GM21423 (cell line): ENCODE measurements around the gene TRNP1.
"Not testable (repeated sequence)": the region's sequence is repeated elsewhere in the genome, so short reads cannot be mapped to it uniquely, and the experiment has no call there.

ENCODE experiments used
- ATAC-seq: cut with Tn5 transposase; IDR thresholded peaks from one replicate; pipeline ENCODE4 v1.9.1; 2021; ENCODE audit warnings: mild to moderate bottlenecking, moderate library complexity; ENCODE audit not compliant: unreplicated experiment

TRNP1 gene

GRCh38 chr1:26993237-26994019 is at the start of gene TRNP1:
TRNP1 (plus strand) TSS chr1:26993692; CDS start chr1:26993787, 95 bp downstream.
- no peak for ATAC-seq

- no peak for ATAC-seq
These were observed 48.4 kb upstream of the TRNP1 start for GRCh38 chr1:26945138-26945537.

GRCh38 chr1:26945728-26946127 is 47.8 kb upstream of the TRNP1 start:
- ATAC-seq, result no peak

GRCh38 chr1:26946270-26946669 is 47.2 kb upstream of the TRNP1 start:
- ATAC-seq, result no peak

- ATAC-seq, result not testable (repeated sequence)
These were observed 44.8 kb upstream of the TRNP1 start for GRCh38 chr1:26948725-26949057.

- no peak for ATAC-seq
These were observed 44.1 kb upstream of the TRNP1 start for GRCh38 chr1:26949266-26949925.

GRCh38 chr1:26949926-26950319 is 43.6 kb upstream of the TRNP1 start:
- no peak for ATAC-seq

GRCh38 chr1:26950602-26951001 is 42.9 kb upstream of the TRNP1 start:
- no peak for ATAC-seq

- no peak for ATAC-seq
These were observed 42.3 kb upstream of the TRNP1 start for GRCh38 chr1:26951216-26951615.

GRCh38 chr1:26951821-26952497 is 41.5 kb upstream of the TRNP1 start:
- no peak for ATAC-seq

- ATAC-seq, result no peak
These were observed 40.1 kb upstream of the TRNP1 start for GRCh38 chr1:26953374-26953773.

GRCh38 chr1:26956321-26956720 is 37.2 kb upstream of the TRNP1 start:
- ATAC-seq, result no peak

- no peak for ATAC-seq
These were observed 36.2 kb upstream of the TRNP1 start for GRCh38 chr1:26957306-26957705.

- no peak for ATAC-seq
These were observed 34.2 kb upstream of the TRNP1 start for GRCh38 chr1:26959270-26959669.

- ATAC-seq, result no peak
These were observed 33.5 kb upstream of the TRNP1 start, which contains the start of gene KDF1 for GRCh38 chr1:26959722-26960624. KDF1 (minus strand) TSS chr1:26960468; CDS start chr1:26952380, 8,088 bp downstream.

- no peak for ATAC-seq
These were observed 32.9 kb upstream of the TRNP1 start for GRCh38 chr1:26960625-26960966.

- ATAC-seq, result no peak
These were observed 31.7 kb upstream of the TRNP1 start for GRCh38 chr1:26961826-26962225.

GRCh38 chr1:26965213-26965612 is 28.3 kb upstream of the TRNP1 start:
- ATAC-seq, result no peak

- ATAC-seq, result no peak
These were observed 27.9 kb upstream of the TRNP1 start for GRCh38 chr1:26965628-26966027.

- no peak for ATAC-seq
These were observed 22.7 kb upstream of the TRNP1 start for GRCh38 chr1:26970810-26971209.

GRCh38 chr1:26971590-26971989 is 21.9 kb upstream of the TRNP1 start:
- no peak for ATAC-seq
